Esophagus muscularis mucosa (tissue), 3 donors: ENCODE results near the gene C9.
A peak's percentile ranks its signal among the peaks of the same experiment; 100 is the strongest.

Experiments used
- POLR2A ChIP-seq: fragments of 450-650 bp; IDR thresholded peaks from one replicate; pipeline ENCODE4 v1.6.1; 2017; ENCODE audit warnings: antibody characterized with exemption, moderate library complexity, mild to moderate bottlenecking, low read depth
- TF ChIP-seq, protein P1 (sequence below), 3 experiments: fragments of 200-600 bp in 2 of 3; fragments of 450-650 bp in 1 of 3; sonication (generic) in 2 of 3; IDR thresholded peaks; one replicate each; pipeline ENCODE4 v1.5.1; 2017 to 2019; ENCODE audit warnings: antibody characterized with exemption in 3 of 3, mild to moderate bottlenecking in 2 of 3, moderate library complexity in 1 of 3

DNA sequence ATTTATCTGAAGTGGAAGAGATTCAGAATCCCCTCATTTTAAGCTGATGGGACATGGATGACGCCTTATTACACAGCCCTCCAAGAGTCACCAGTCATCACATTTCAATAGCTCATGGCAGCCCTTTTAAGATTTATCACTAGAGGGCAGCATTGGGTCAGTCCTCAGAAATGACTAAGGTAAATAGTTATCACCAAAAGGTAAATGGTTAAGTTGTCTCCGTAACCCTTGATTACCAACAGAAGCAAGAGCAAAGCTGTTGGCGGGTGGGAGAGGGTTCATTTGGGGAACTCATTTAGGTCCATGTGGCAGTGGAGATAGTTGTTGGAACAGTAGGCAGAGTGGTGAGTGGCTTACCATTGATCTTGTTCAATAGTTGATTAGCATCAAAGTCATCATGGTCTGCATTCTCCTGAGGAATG lies 12.0 kb upstream of the C9 start:
- TF ChIP-seq, protein P1, sequence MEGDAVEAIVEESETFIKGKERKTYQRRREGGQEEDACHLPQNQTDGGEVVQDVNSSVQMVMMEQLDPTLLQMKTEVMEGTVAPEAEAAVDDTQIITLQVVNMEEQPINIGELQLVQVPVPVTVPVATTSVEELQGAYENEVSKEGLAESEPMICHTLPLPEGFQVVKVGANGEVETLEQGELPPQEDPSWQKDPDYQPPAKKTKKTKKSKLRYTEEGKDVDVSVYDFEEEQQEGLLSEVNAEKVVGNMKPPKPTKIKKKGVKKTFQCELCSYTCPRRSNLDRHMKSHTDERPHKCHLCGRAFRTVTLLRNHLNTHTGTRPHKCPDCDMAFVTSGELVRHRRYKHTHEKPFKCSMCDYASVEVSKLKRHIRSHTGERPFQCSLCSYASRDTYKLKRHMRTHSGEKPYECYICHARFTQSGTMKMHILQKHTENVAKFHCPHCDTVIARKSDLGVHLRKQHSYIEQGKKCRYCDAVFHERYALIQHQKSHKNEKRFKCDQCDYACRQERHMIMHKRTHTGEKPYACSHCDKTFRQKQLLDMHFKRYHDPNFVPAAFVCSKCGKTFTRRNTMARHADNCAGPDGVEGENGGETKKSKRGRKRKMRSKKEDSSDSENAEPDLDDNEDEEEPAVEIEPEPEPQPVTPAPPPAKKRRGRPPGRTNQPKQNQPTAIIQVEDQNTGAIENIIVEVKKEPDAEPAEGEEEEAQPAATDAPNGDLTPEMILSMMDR (IDR thresholded peaks at IDR 0.05) = peak; percentile 75 to 86 (median 76)
- TF ChIP-seq POLR2A = no peak
